Adrenal gland (tissue), 12 donors: ENCODE data around the gene TRO. TPM values are rescaled to one million over a fixed set of nuclear protein-coding genes. Genes with fewer than 3 reads are reported as not detected.

Experiments
- DNase-seq, 7 donors: peaks; one replicate each; pipeline ENCODE4 v3.0.0-alpha.2; 2019 to 2020
- H3K27ac ChIP-seq, 5 donors: fragments of 200-600 bp; sonication (generic) in 4 of 5; 1 replicate in 3 of 5; 2 replicates in 2 of 5; pipeline versions ENCODE4 v1.5.1 to v1.8.0; 2016 to 2020; ENCODE audit warnings: mild to moderate bottlenecking in 1 of 5
- H3K27me3 ChIP-seq: fragments of 200-600 bp; 2 replicates; pipeline ENCODE4 v1.8.0; 2021
- H3K36me3 ChIP-seq, 2 donors: fragments of 200-600 bp; replicated peaks in 1 of 2; 1 replicate in 1 of 2; 2 replicates in 1 of 2; pipeline versions ENCODE4 v1.5.1 to v1.8.0; 2018 to 2022
- H3K4me1 ChIP-seq, 2 donors: fragments of 200-600 bp; replicated peaks in 1 of 2; 1 replicate in 1 of 2; 2 replicates in 1 of 2; pipeline versions ENCODE4 v1.5.1 to v1.8.0; 2018 to 2021
- H3K4me3 ChIP-seq, 4 donors: fragments of 200-600 bp; sonication (generic) in 3 of 4; one replicate each; pipeline ENCODE4 v1.5.1; 2016 to 2018
- H3K9me3 ChIP-seq, 3 donors: fragments of 200-600 bp; sonication (generic) in 1 of 3; replicated peaks in 1 of 3; 1 replicate in 2 of 3; 2 replicates in 1 of 3; pipeline versions ENCODE4 v1.5.1 to v1.8.0; 2016 to 2021
- CTCF ChIP-seq, 6 experiments: fragments of 450-650 bp in 4 of 6; fragments of 200-600 bp in 2 of 6; sonication (generic) in 1 of 6; IDR thresholded peaks; 1 replicate in 5 of 6; 2 replicates in 1 of 6; pipeline versions ENCODE4 v1.5.1 to v1.8.0; 2016 to 2021; ENCODE audit warnings: antibody characterized with exemption in 6 of 6, mild to moderate bottlenecking in 2 of 6, moderate library complexity in 1 of 6
- POLR2A ChIP-seq, 2 donors: fragments of 450-650 bp; IDR thresholded peaks; one replicate each; pipeline ENCODE4 v1.6.1; 2017; ENCODE audit warnings: antibody characterized with exemption in 2 of 2, mild to moderate bottlenecking in 2 of 2, moderate library complexity in 1 of 2
- WGBS, 4 donors: extraction: QIAGEN DNeasy Blood & Tissue Kit in 2 of 4; methylation state at CpG; one replicate each; pipeline versions ENCODE4 v1.1.5 to v1.1.7; 2013 to 2017; 5-methylcytosine and 5-hydroxymethylcytosine counted together
- intact Hi-C, 2 donors: fragments of 100-400 bp; cut with DNase I; formaldehyde crosslinking; loops; one replicate each; pipeline versions ENCODE4 v1.14.1 to v1.15.0; 2022 to 2023
- polyA plus RNA-seq, 3 donors: library from polyadenylated mRNA; stranded (reverse); fragments of 200-250 nt in 2 of 3; fragments of 350-450 nt in 1 of 3; fragmentation: Illumina TruSeq in 1 of 3; extraction: RNeasy Lipid Tissue Mini Kit (QIAGEN cat#74804) in 1 of 3; gene quantifications; one replicate each; pipeline ENCODE4 v1.2.3, GENCODE V29; 2013 to 2014
- total RNA-seq, 9 donors: library from RNA; depleted of rRNA in 4 of 9; stranded (reverse); fragments of >200 nt in 4 of 9; fragments of 120-200 nt in 1 of 9; fragmentation: NEBNext Ultra II Directional in 1 of 9; extraction: Animal tissue kit (Norgen Biotek cat#: 25700) in 1 of 9; gene quantifications; one replicate each; pipeline versions ENCODE4 v1.1.0 to v1.2.4, GENCODE V29; 2013 to 2023
- donor health status: healthy with polysubstance abuse.
- donor health status: Bipolar disorder and iron deficiency.
- donor health status: DM: yes; HTN: yes; CAD: no.
- donor health status: DM: no; HTN: no; CAD: no.
- donor health status: DM: no; HTN: no; CAD: no.
- donor health status: DM: yes; HTN: yes; CAD: no.

The TRO gene
- total and polyA plus RNA-seq, 12 donors = 1.3 to 56.6 (median 6.8) TPM

DNA sequence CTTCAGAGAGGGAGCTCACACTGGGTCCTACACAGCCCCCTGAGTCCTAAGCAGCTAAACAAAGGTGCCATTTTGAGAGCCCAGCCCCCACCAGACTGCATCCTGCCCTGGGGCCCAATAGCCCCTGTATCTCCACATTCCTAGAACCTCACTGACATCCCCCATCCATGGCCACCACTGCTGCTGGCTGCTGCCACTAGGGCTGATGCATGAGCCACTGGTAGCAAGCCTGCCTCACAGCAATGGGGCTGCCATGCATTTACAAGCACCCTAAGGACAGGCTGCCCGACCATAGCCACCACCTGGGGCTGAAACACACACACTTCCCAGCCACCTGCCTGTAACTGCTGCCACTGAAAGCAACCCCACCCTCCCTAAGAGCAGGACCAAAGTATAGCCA lies 26.5 kb upstream of the TRO start:
- peaks cover 10% of the 10 kb centered on the region for H3K27me3 ChIP-seq
- intact Hi-C loops = loop anchor here in 1 of 2 donors (5.0 kb wide), 1 partner anchor 163 kb away; no protein-coding TSS in a partner anchor
- H3K27ac ChIP-seq = no peak overlapping the region
- TF ChIP-seq POLR2A (IDR thresholded peaks at IDR 0.05) = no peak
- TF ChIP-seq CTCF (IDR thresholded peaks at IDR 0.05) = no peak
- H3K4me3 ChIP-seq = no peak overlapping the region
- WGBS, 4 donors = 64 to 83% (median 68%) methylated on average over 1 of the region's 1 CpG; no CpG with 5 or more reads in 1 of the 4 donors
- DNase-seq = no peak
- H3K9me3 ChIP-seq = no peaks in the 10 kb centered on the region
- H3K36me3 ChIP-seq = no peaks in the 10 kb centered on the region
- no peaks in the 10 kb centered on the region for H3K4me1 ChIP-seq

DNA sequence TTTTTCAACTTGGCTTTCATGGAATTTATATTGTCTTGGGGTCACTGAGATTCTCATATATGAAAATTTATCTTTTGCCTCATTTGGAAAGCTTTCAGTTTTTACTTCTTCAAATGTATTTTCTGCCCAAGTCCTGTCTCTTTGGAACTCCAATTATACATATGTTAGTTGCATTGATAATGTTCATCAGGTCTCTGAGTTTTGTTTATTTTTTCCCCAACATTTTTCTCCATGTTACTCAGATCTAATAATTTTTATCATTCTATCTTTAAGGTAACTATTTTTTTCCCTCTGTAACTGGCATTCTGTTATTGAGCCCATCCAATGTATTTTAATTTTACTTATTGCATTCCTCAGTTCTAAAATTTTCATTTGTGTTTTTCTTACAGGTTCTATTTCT lies 10.7 kb upstream of the TRO start:
- no peaks in the 10 kb centered on the region for H3K36me3 ChIP-seq
- DNase-seq = no peak
- H3K9me3 ChIP-seq = peaks cover 0 to 3% (median 0%) of the 10 kb centered on the region in 3 donors
- TF ChIP-seq POLR2A (IDR thresholded peaks at IDR 0.05) (no peak), CTCF (IDR thresholded peaks at IDR 0.05) (no peak)
- no peak overlapping the region for H3K4me3 ChIP-seq
- intact Hi-C loops = no loop called here
- no peaks in the 10 kb centered on the region for H3K27me3 ChIP-seq
- no peaks in the 10 kb centered on the region for H3K4me1 ChIP-seq
- H3K27ac ChIP-seq = no peak overlapping the region

GRCh38 chrX:54921427-54922021 lies 900 bp downstream of the TRO start:
- H3K9me3 ChIP-seq = no peaks in the 10 kb centered on the region

DNA sequence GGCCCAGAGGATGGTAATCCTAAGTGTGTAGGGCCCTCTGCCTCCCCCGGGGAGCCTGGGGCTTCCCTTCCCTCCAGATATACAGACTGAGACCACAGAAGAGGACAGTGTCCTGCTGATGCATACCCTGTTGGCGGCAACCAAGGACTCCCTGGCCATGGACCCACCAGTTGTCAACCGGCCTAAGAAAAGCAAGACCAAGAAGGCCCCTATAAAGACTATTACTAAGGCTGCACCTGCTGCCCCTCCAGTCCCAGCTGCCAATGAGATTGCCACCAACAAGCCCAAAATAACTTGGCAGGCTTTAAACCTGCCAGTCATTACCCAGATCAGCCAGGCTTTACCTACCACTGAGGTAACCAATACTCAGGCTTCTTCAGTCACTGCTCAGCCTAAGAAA lies 1.9 kb downstream of the TRO start:
- Histone ChIP-seq H3K9me3 (no peaks in the 10 kb centered on the region), H3K27ac (no peak overlapping the region), H3K4me3 (no peak overlapping the region), H3K4me1 (no peaks in the 10 kb centered on the region), H3K36me3 (no peaks in the 10 kb centered on the region), H3K27me3 (peaks cover 7% of the 10 kb centered on the region)
- no peak for DNase-seq
- intact Hi-C loops = no loop called here
- 76 to 93% (median 85%) methylated on average over 3 of the region's 3 CpGs; no CpG with 5 or more reads in 1 of the 4 donors for WGBS, 4 donors
- no peak for TF ChIP-seq POLR2A (IDR thresholded peaks at IDR 0.05)
- no peak for TF ChIP-seq CTCF (IDR thresholded peaks at IDR 0.05)

More at GRCh38 chrX:54921427-54922021, 900 bp downstream of the TRO start:
- H3K4me1 ChIP-seq = no peaks in the 10 kb centered on the region
- peaks cover 7% of the 10 kb centered on the region for H3K27me3 ChIP-seq
- no peak overlapping the region for H3K27ac ChIP-seq
- intact Hi-C loops = no loop called here
- no peaks in the 10 kb centered on the region for H3K36me3 ChIP-seq
- peak; percentile 31 to 71 (median 45) for DNase-seq
- 1 to 48% (median 15%) methylated on average over 28 to 29 of the region's 29 CpGs for WGBS, 4 donors
- TF ChIP-seq POLR2A (IDR thresholded peaks at IDR 0.05) = no peak
- peak in 1 of 6 experiments; percentile 15 for TF ChIP-seq CTCF (IDR thresholded peaks at IDR 0.05)
- peak overlapping the region in 1 of 4 donors; percentile 57 for H3K4me3 ChIP-seq
